Measurements from ENCODE around the gene REEP3. TPM values are rescaled to one million over a fixed set of nuclear protein-coding genes. Genes with fewer than 3 reads are reported as not detected.

Gene REEP3
- total and polyA plus RNA-seq, 7 donors, result 6.5 to 18.4 (median 16.1) TPM

DNA sequence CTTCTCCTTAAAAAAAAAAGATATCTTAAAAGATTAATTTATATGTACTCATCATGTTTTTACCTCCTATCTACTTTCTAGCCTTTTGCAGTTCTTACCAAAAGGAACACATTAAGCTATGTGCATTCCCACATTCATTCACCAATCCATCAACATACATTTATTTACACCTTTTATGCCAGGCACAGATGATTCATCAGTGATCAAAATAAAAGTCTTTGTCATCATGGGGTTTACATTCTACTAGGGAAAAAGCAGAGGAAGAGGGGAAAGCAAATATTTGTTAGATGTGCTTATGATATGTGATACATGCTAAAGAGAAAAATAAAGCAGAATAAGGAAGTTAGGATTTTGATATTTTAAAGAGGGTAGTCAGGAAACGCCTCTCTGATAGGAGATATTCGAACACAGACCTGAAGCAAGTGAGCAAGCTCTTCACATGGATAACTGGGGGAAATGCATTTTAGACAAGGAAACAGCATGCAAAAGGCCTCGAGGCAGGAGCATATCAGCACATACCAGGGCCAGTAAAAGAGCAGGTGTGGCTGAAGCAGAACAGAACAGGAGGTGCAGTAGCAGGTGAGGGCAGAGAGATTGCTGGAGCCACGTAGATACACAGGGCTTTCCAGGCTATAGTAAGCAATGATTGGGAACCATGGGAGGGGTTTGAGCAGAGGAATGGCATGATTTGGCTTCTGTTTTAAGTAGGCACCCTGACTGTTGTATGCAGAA is 67.4 kb downstream of the REEP3 start:
- intact Hi-C loops (cut with DNase I), result no loop called here
- Histone ChIP-seq H3K9me3 (no peaks in the 10 kb centered on the region), H3K4me1 (peaks cover 53% of the 10 kb centered on the region), H3K36me3 (ENCODE audit: insufficient read depth in 1 of 2, low read depth in 1 of 2) (no peaks in the 10 kb centered on the region), H3K4me3 (no peak overlapping the region), H3K27me3 (ENCODE audit: insufficient read depth in 3 of 3, low read length in 2 of 3) (no peaks in the 10 kb centered on the region), H3K27ac (no peak overlapping the region)
- 74 to 84% (median 77%) methylated on average over 4 of the region's 4 CpGs for WGBS, 3 donors
- TF ChIP-seq, protein P1, sequence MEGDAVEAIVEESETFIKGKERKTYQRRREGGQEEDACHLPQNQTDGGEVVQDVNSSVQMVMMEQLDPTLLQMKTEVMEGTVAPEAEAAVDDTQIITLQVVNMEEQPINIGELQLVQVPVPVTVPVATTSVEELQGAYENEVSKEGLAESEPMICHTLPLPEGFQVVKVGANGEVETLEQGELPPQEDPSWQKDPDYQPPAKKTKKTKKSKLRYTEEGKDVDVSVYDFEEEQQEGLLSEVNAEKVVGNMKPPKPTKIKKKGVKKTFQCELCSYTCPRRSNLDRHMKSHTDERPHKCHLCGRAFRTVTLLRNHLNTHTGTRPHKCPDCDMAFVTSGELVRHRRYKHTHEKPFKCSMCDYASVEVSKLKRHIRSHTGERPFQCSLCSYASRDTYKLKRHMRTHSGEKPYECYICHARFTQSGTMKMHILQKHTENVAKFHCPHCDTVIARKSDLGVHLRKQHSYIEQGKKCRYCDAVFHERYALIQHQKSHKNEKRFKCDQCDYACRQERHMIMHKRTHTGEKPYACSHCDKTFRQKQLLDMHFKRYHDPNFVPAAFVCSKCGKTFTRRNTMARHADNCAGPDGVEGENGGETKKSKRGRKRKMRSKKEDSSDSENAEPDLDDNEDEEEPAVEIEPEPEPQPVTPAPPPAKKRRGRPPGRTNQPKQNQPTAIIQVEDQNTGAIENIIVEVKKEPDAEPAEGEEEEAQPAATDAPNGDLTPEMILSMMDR (IDR thresholded peaks at IDR 0.05), result no peak
- DNase-seq, result no peak
- peak in 2 of 4 donors; percentile 36 to 52 for ATAC-seq

DNA sequence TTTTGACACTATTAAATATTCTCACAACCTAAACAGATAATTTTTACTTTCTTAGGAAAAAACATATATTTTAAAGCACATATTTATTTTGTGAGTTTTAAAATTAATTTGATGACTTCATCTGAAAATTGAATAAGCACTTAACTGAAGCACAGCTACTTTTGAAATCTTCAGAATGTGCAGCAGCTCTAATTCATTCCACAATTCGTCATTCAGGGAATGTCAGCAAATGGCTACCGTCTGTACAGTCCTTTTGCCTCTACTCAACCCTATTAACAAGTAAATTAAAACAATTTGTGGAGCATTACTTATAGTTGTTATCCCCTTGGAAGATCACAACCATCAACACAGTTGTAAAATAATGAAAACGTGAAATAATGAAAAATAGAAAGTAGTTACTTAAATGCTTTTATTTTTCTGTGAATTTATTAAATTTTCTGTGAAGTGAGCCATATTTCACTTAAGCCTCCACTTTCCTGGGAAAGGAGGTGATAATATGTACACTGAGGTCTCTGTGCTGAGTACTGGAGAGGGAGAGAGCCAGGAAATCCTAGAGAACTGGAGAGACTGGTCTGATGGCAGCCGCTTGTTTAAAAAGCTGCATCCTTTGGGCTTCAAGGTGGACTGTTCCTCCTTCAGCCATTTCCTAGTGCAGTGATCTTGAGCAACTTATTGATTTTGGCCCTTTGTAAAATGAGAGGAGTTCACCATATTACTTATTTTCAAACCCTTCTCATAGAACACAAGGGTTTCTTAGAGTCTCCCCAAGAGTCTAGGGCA is 70.6 kb downstream of the REEP3 start:
- TF ChIP-seq, protein P1 (IDR thresholded peaks at IDR 0.05), result no peak
- Histone ChIP-seq H3K9me3 (no peaks in the 10 kb centered on the region), H3K36me3 (ENCODE audit: insufficient read depth in 1 of 2, low read depth in 1 of 2) (peaks cover 0 to 4% of the 10 kb centered on the region in 2 donors), H3K4me1 (peaks cover 23% of the 10 kb centered on the region), H3K27ac (no peak overlapping the region), H3K4me3 (no peak overlapping the region), H3K27me3 (ENCODE audit: insufficient read depth in 3 of 3, low read length in 2 of 3) (no peaks in the 10 kb centered on the region)
- intact Hi-C loops (cut with DNase I), result no loop called here
- DNase-seq, result no peak
- 88 to 91% (median 90%) methylated on average over 4 of the region's 4 CpGs for WGBS, 3 donors
- no peak for ATAC-seq

- TF ChIP-seq, protein P1 (IDR thresholded peaks at IDR 0.05), result no peak
- H3K9me3 ChIP-seq, result no peaks in the 10 kb centered on the region
- H3K27me3 ChIP-seq (ENCODE audit: insufficient read depth in 3 of 3, low read length in 2 of 3), result no peaks in the 10 kb centered on the region
- no peak overlapping the region for H3K27ac ChIP-seq
- 42 to 60% (median 50%) methylated on average over 4 of the region's 4 CpGs for whole genome bisulfite sequencing, 3 donors
- no peak for DNase-seq
- H3K36me3 ChIP-seq (ENCODE audit: insufficient read depth in 1 of 2, low read depth in 1 of 2), result peaks cover 0 to 12% of the 10 kb centered on the region in 2 donors
- intact Hi-C loops (cut with DNase I), result no loop called here
- H3K4me1 ChIP-seq, result peaks cover 10% of the 10 kb centered on the region
- no peak for ATAC-seq
- no peak overlapping the region for H3K4me3 ChIP-seq
Observed at GRCh38 chr10:63593576-63593975, 72.4 kb downstream of the REEP3 start.

DNA sequence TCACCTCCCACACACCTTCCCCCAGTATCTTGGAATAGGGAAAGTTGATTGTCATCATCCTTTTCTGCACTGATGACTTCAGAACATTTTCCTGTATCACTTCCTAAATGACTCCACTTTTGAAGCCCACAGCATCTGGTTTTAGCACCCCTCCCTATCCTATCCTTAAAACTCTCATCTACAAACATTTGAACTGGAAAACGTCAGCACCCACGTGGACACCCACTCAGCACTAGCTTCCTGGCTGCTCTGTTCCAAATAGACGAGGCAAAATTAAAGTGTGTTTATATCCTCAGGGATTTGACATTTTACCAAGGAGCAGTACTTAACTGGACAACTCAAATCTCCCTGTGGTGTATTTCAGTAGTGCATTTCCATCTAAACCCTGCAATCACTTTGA is 73.9 kb downstream of the REEP3 start:
- Histone ChIP-seq H3K27ac (no peak overlapping the region), H3K4me1 (peaks cover 4% of the 10 kb centered on the region), H3K27me3 (ENCODE audit: insufficient read depth in 3 of 3, low read length in 2 of 3) (no peaks in the 10 kb centered on the region), H3K4me3 (no peak overlapping the region), H3K9me3 (no peaks in the 10 kb centered on the region), H3K36me3 (ENCODE audit: insufficient read depth in 1 of 2, low read depth in 1 of 2) (peaks cover 0 to 23% of the 10 kb centered on the region in 2 donors)
- DNase-seq, result no peak
- intact Hi-C loops (cut with DNase I), result no loop called here
- peak in 3 of 4 donors; percentile 32 to 50 (median 35) for ATAC-seq
- TF ChIP-seq, protein P1 (IDR thresholded peaks at IDR 0.05), result peak; percentile 16
- 44 to 60% (median 56%) methylated on average over 3 of the region's 3 CpGs for WGBS, 3 donors

Measured in psoas muscle (tissue), 8 donors.